ENCODE measurements around the gene CHRDL2.

- TF ChIP-seq, protein P1, sequence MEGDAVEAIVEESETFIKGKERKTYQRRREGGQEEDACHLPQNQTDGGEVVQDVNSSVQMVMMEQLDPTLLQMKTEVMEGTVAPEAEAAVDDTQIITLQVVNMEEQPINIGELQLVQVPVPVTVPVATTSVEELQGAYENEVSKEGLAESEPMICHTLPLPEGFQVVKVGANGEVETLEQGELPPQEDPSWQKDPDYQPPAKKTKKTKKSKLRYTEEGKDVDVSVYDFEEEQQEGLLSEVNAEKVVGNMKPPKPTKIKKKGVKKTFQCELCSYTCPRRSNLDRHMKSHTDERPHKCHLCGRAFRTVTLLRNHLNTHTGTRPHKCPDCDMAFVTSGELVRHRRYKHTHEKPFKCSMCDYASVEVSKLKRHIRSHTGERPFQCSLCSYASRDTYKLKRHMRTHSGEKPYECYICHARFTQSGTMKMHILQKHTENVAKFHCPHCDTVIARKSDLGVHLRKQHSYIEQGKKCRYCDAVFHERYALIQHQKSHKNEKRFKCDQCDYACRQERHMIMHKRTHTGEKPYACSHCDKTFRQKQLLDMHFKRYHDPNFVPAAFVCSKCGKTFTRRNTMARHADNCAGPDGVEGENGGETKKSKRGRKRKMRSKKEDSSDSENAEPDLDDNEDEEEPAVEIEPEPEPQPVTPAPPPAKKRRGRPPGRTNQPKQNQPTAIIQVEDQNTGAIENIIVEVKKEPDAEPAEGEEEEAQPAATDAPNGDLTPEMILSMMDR (conservative IDR thresholded peaks at IDR 0.05 in 1 of 2, IDR thresholded peaks at IDR 0.05 in 1 of 2; ENCODE audit: extremely low read depth in 1 of 2, insufficient read depth in 1 of 2, low read depth in 1 of 2, low read length in 2 of 2) = no peak
- no peak for TF ChIP-seq EZH2 (IDR thresholded peaks at IDR 0.05; ENCODE audit: borderline replicate concordance, low read length)
Observed at GRCh38 chr11:74696500-74696899, 34.7 kb downstream of the CHRDL2 start.
